ENCODE results near the gene C22orf15.

Gene C22orf15

GRCh38 chr22:23800297-23801237 lies 37.8 kb downstream of the C22orf15 start:
- DNase-seq (ENCODE audit: low spot score), result no peak
- no peak overlapping the region for H3K4me3 ChIP-seq
- no peak for TF ChIP-seq CTCF (IDR thresholded peaks at IDR 0.05)
- H3K27ac ChIP-seq, result no peak overlapping the region

- Histone ChIP-seq H3K27ac (no peak overlapping the region), H3K4me3 (no peak overlapping the region)
- no peak for DNase-seq (ENCODE audit: low spot score)
- TF ChIP-seq CTCF (IDR thresholded peaks at IDR 0.05), result no peak
Observed at GRCh38 chr22:23801238-23801821, 38.5 kb downstream of the C22orf15 start.

GRCh38 chr22:23801886-23802377 lies 39.1 kb downstream of the C22orf15 start:
- no peak for TF ChIP-seq CTCF (IDR thresholded peaks at IDR 0.05)
- DNase-seq (ENCODE audit: low spot score), result no peak
- H3K27ac ChIP-seq, result no peak overlapping the region
- no peak overlapping the region for H3K4me3 ChIP-seq

- no peak overlapping the region for H3K27ac ChIP-seq
Observed at GRCh38 chr22:23803001-23803819, 40.4 kb downstream of the C22orf15 start.

GRCh38 chr22:23804781-23805291 lies 42.0 kb downstream of the C22orf15 start:
- no peak overlapping the region for H3K4me3 ChIP-seq
- no peak for DNase-seq (ENCODE audit: low spot score)
- H3K27ac ChIP-seq, result no peak overlapping the region
- TF ChIP-seq CTCF (IDR thresholded peaks at IDR 0.05), result no peak

More at GRCh38 chr22:23803001-23803819, 40.4 kb downstream of the C22orf15 start:
- TF ChIP-seq CTCF (IDR thresholded peaks at IDR 0.05), result no peak
- H3K4me3 ChIP-seq, result no peak overlapping the region
- DNase-seq (ENCODE audit: low spot score), result no peak

GRCh38 chr22:23806837-23807236 lies 44.0 kb downstream of the C22orf15 start:
- no peak for TF ChIP-seq CTCF (IDR thresholded peaks at IDR 0.05)
- DNase-seq (ENCODE audit: low spot score), result no peak
- H3K27ac ChIP-seq, result no peak overlapping the region

More at GRCh38 chr22:23806837-23807236, 44.0 kb downstream of the C22orf15 start:
- H3K4me3 ChIP-seq, result no peak overlapping the region
